Measurements from ENCODE around the gene ZNF500.

- TF ChIP-seq, protein P1, sequence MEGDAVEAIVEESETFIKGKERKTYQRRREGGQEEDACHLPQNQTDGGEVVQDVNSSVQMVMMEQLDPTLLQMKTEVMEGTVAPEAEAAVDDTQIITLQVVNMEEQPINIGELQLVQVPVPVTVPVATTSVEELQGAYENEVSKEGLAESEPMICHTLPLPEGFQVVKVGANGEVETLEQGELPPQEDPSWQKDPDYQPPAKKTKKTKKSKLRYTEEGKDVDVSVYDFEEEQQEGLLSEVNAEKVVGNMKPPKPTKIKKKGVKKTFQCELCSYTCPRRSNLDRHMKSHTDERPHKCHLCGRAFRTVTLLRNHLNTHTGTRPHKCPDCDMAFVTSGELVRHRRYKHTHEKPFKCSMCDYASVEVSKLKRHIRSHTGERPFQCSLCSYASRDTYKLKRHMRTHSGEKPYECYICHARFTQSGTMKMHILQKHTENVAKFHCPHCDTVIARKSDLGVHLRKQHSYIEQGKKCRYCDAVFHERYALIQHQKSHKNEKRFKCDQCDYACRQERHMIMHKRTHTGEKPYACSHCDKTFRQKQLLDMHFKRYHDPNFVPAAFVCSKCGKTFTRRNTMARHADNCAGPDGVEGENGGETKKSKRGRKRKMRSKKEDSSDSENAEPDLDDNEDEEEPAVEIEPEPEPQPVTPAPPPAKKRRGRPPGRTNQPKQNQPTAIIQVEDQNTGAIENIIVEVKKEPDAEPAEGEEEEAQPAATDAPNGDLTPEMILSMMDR (IDR thresholded peaks at IDR 0.05; ENCODE audit: insufficient read depth, low read length, poor library complexity, severe bottlenecking), result no peak
- no peak for TF ChIP-seq EZH2phosphoT487 (conservative IDR thresholded peaks at IDR 0.05; ENCODE audit: low read length)
These were observed 28.3 kb upstream of the ZNF500 start, which contains the start of gene SMIM22 for GRCh38 chr16:4795181-4795827.

All from SU-DHL-6 (cell line).